Peyer's patch (tissue), 4 donors: ENCODE data around the gene MYL7. TPM values are rescaled to one million over a fixed set of nuclear protein-coding genes. Genes with fewer than 3 reads are reported as not detected.

Experiments
- DNase-seq, 3 donors: peaks; one replicate each; pipeline ENCODE4 v3.0.0-alpha.2; 2017 to 2019
- H3K27ac ChIP-seq, 4 donors: fragments of 200-600 bp; sonication (generic); one replicate each; pipeline ENCODE4 v1.5.1; 2016 to 2019
- H3K27me3 ChIP-seq, 2 donors: fragments of 200-600 bp; sonication (generic); one replicate each; pipeline ENCODE4 v1.5.1; 2019
- H3K36me3 ChIP-seq, 3 donors: fragments of 200-600 bp; sonication (generic); one replicate each; pipeline ENCODE4 v1.5.1; 2016 to 2019
- H3K4me1 ChIP-seq, 4 donors: fragments of 200-600 bp; sonication (generic); one replicate each; pipeline ENCODE4 v1.5.1; 2016 to 2019
- H3K4me3 ChIP-seq, 4 donors: fragments of 200-600 bp; sonication (generic); 1 replicate in 3 of 4; 2 replicates in 1 of 4; pipeline ENCODE4 v1.5.1; 2016 to 2019; ENCODE audit warnings: mild to moderate bottlenecking in 1 of 4
- H3K9me3 ChIP-seq, 4 donors: fragments of 200-600 bp; sonication (generic); one replicate each; pipeline ENCODE4 v1.5.1; 2016 to 2019; ENCODE audit warnings: mild to moderate bottlenecking in 1 of 4
- CTCF ChIP-seq, 6 experiments: fragments of 450-650 bp in 4 of 6; fragments of 200-600 bp in 2 of 6; sonication (generic) in 1 of 6; IDR thresholded peaks; one replicate each; pipeline ENCODE4 v1.5.1; 2017 to 2019; ENCODE audit warnings: antibody characterized with exemption in 6 of 6, mild to moderate bottlenecking in 3 of 6, moderate library complexity in 1 of 6
- POLR2A ChIP-seq, 2 donors: fragments of 450-650 bp; IDR thresholded peaks; one replicate each; pipeline ENCODE4 v1.5.1; 2017; ENCODE audit warnings: antibody characterized with exemption in 2 of 2, mild to moderate bottlenecking in 2 of 2, moderate library complexity in 2 of 2
- total RNA-seq, 4 donors: library from RNA; depleted of rRNA; stranded (reverse); fragments of >200 nt; gene quantifications; one replicate each; pipeline ENCODE4 v1.1.0, GENCODE V29; 2016

The MYL7 gene
- total RNA-seq, 4 donors from 2014 or later = not detected

- H3K4me1 ChIP-seq = no peaks in the 10 kb centered on the region
- no peak overlapping the region for H3K27ac ChIP-seq
- no peak for TF ChIP-seq POLR2A (IDR thresholded peaks at IDR 0.05)
- peak in 1 of 3 donors; percentile 34 for DNase-seq
- H3K9me3 ChIP-seq = no peaks in the 10 kb centered on the region
- no peak overlapping the region for H3K4me3 ChIP-seq
- no peaks in the 10 kb centered on the region for H3K36me3 ChIP-seq
- no peaks in the 10 kb centered on the region for H3K27me3 ChIP-seq
Observed at GRCh38 chr7:44158096-44158872, 17.2 kb upstream of the MYL7 start.

GRCh38 chr7:44157116-44158080 is 16.3 kb upstream of the MYL7 start:
- TF ChIP-seq POLR2A (IDR thresholded peaks at IDR 0.05) (no peak), CTCF (IDR thresholded peaks at IDR 0.05) (no peak)
- H3K4me3 ChIP-seq = no peak overlapping the region
- no peaks in the 10 kb centered on the region for H3K9me3 ChIP-seq
- H3K36me3 ChIP-seq = no peaks in the 10 kb centered on the region
- no peak for DNase-seq
- H3K4me1 ChIP-seq = no peaks in the 10 kb centered on the region
- H3K27ac ChIP-seq = no peak overlapping the region
- H3K27me3 ChIP-seq = no peaks in the 10 kb centered on the region

- no peak overlapping the region for H3K4me3 ChIP-seq
- H3K27ac ChIP-seq = no peak overlapping the region
- H3K36me3 ChIP-seq = no peaks in the 10 kb centered on the region
- H3K4me1 ChIP-seq = no peaks in the 10 kb centered on the region
- TF ChIP-seq CTCF (IDR thresholded peaks at IDR 0.05) = no peak
- no peaks in the 10 kb centered on the region for H3K9me3 ChIP-seq
- no peaks in the 10 kb centered on the region for H3K27me3 ChIP-seq
- DNase-seq = no peak
Observed at GRCh38 chr7:44156453-44157010, 15.4 kb upstream of the MYL7 start.

GRCh38 chr7:44155191-44156185 is 14.4 kb upstream of the MYL7 start:
- H3K4me1 ChIP-seq = no peaks in the 10 kb centered on the region
- TF ChIP-seq POLR2A (IDR thresholded peaks at IDR 0.05) (no peak), CTCF (IDR thresholded peaks at IDR 0.05) (no peak)
- no peak overlapping the region for H3K27ac ChIP-seq
- H3K27me3 ChIP-seq = no peaks in the 10 kb centered on the region
- H3K9me3 ChIP-seq = no peaks in the 10 kb centered on the region
- H3K4me3 ChIP-seq = no peak overlapping the region
- no peaks in the 10 kb centered on the region for H3K36me3 ChIP-seq
- peak in 1 of 3 donors; percentile 49 for DNase-seq

- Histone ChIP-seq H3K27me3 (no peaks in the 10 kb centered on the region), H3K4me3 (no peak overlapping the region), H3K27ac (no peak overlapping the region), H3K36me3 (no peaks in the 10 kb centered on the region), H3K9me3 (no peaks in the 10 kb centered on the region), H3K4me1 (no peaks in the 10 kb centered on the region)
- TF ChIP-seq CTCF (IDR thresholded peaks at IDR 0.05) (no peak), POLR2A (IDR thresholded peaks at IDR 0.05) (no peak)
- DNase-seq = peak in 1 of 3 donors; percentile 11
Observed at GRCh38 chr7:44154703-44155102, 13.6 kb upstream of the MYL7 start.
